Subcutaneous abdominal adipose tissue (tissue), 5 donors: ENCODE results near the gene SORCS3.

Experiments
- H3K27ac ChIP-seq: one replicate; pipeline ENCODE4 v1.7.0; 2013; ENCODE audit warnings: low read depth, mild to moderate bottlenecking, inconsistent platforms, low read length, moderate library complexity
- H3K27me3 ChIP-seq, 5 donors: one replicate each; pipeline ENCODE4 v1.7.0; 2013; ENCODE audit warnings: low read length in 5 of 5, inconsistent platforms in 1 of 5; ENCODE audit not compliant: control insufficient read depth in 5 of 5, insufficient read depth in 4 of 5
- H3K36me3 ChIP-seq, 5 donors: one replicate each; pipeline ENCODE4 v1.7.0; 2013; ENCODE audit warnings: low read length in 5 of 5; ENCODE audit not compliant: control insufficient read depth in 5 of 5, insufficient read depth in 5 of 5
- H3K4me1 ChIP-seq, 5 donors: one replicate each; pipeline ENCODE4 v1.7.0; 2013; ENCODE audit warnings: low read length in 5 of 5, mild to moderate bottlenecking in 3 of 5, moderate library complexity in 1 of 5; ENCODE audit not compliant: control insufficient read depth in 5 of 5, insufficient read depth in 5 of 5
- H3K4me3 ChIP-seq, 5 donors: one replicate each; pipeline ENCODE4 v1.7.0; 2013; ENCODE audit warnings: low read length in 5 of 5, low read depth in 1 of 5
- H3K9ac ChIP-seq, 5 donors: one replicate each; pipeline ENCODE4 v1.7.0; 2013; ENCODE audit warnings: low read length in 5 of 5, mild to moderate bottlenecking in 4 of 5, moderate library complexity in 3 of 5
- H3K9me3 ChIP-seq, 5 donors: one replicate each; pipeline ENCODE4 v1.7.0; 2013; ENCODE audit warnings: low read length in 5 of 5; ENCODE audit not compliant: control insufficient read depth in 5 of 5
- donor health status: healthy.
- donor health status: healthy.
- donor health status: healthy.
- donor health status: healthy.
- donor health status: healthy.

The SORCS3 gene

DNA sequence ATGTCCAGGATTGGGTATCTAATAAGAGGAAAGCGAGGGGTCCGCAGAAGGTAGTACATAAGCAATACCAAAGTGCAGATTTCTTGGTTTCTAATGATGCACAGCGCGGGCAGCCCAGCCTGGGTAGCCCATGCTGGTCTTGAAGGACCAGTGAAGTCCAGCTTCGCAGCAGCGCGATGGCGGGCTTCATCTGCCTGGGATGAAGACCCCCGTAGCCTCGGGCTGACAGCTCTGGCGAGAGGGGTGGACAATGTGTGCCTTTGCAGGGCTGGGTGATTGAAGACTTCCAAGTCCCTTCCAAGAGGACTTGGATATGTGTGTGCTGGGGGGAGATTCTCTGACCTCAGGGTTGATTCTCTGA lies 2.2 kb downstream of the SORCS3 start:
- no peak overlapping the region for H3K27ac ChIP-seq
- H3K4me3 ChIP-seq = no peak overlapping the region
- H3K27me3 ChIP-seq = peaks cover 27 to 47% (median 36%) of the 10 kb centered on the region in 5 donors
- H3K9me3 ChIP-seq = no peaks in the 10 kb centered on the region
- H3K9ac ChIP-seq = no peak overlapping the region
- no peaks in the 10 kb centered on the region for H3K36me3 ChIP-seq
- H3K4me1 ChIP-seq = peaks cover 0 to 11% (median 4%) of the 10 kb centered on the region in 5 donors

GRCh38 chr10:104646146-104646545 lies 5.1 kb downstream of the SORCS3 start:
- H3K27ac ChIP-seq = no peak overlapping the region
- peaks cover 12 to 28% (median 19%) of the 10 kb centered on the region in 5 donors for H3K27me3 ChIP-seq
- H3K36me3 ChIP-seq = no peaks in the 10 kb centered on the region
- H3K9me3 ChIP-seq = no peaks in the 10 kb centered on the region
- no peak overlapping the region for H3K4me3 ChIP-seq
- H3K9ac ChIP-seq = no peak overlapping the region
- peaks cover 0 to 6% (median 4%) of the 10 kb centered on the region in 5 donors for H3K4me1 ChIP-seq

- H3K36me3 ChIP-seq = no peaks in the 10 kb centered on the region
- H3K9me3 ChIP-seq = no peaks in the 10 kb centered on the region
- H3K4me1 ChIP-seq = no peaks in the 10 kb centered on the region
- no peak overlapping the region for H3K27ac ChIP-seq
- H3K9ac ChIP-seq = no peak overlapping the region
- H3K27me3 ChIP-seq = peaks cover 1 to 13% (median 9%) of the 10 kb centered on the region in 5 donors
- H3K4me3 ChIP-seq = no peak overlapping the region
Measured at GRCh38 chr10:104648421-104648820, 7.3 kb downstream of the SORCS3 start.

- no peak overlapping the region for H3K27ac ChIP-seq
Measured at GRCh38 chr10:104650072-104650471, 9.0 kb downstream of the SORCS3 start.

DNA sequence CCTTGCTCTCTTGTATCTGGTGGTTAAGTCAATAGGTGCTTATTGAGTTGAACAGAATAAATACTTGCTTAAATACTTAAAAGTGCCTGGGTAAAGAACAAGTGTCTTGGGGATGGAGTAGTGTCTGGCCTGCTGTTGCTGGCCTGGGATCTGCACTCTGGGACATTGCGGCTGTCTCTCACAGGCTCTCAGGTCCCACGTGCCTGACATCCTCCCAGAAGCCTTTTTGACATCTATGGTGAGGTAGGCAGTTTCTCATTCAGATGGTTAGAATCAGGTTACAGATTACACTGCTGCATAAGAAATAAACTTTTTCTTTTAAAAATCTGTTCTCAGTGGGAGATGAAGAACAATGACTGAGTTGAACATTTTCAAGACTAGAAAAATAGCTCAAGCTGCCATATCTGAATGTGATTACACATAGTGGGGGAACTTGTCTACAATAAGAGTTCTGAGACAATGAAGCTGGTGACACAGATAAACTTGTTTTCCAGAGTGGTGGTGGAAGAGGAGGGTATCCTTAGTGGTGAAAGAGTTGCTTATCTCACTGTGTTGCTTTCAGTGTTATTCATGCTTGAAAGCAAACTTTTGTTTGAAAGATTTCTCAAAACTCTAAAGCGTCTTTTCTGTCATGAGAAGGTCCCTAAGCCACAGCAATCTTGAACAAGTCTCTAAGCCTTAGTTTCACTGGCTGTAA lies 9.7 kb downstream of the SORCS3 start:
- H3K4me3 ChIP-seq = no peak overlapping the region
- peaks cover 0 to 2% (median 0%) of the 10 kb centered on the region in 5 donors for H3K27me3 ChIP-seq
- no peaks in the 10 kb centered on the region for H3K4me1 ChIP-seq
- no peak overlapping the region for H3K9ac ChIP-seq
- H3K36me3 ChIP-seq = no peaks in the 10 kb centered on the region
- H3K27ac ChIP-seq = no peak overlapping the region
- no peaks in the 10 kb centered on the region for H3K9me3 ChIP-seq

More at GRCh38 chr10:104650072-104650471, 9.0 kb downstream of the SORCS3 start:
- no peaks in the 10 kb centered on the region for H3K4me1 ChIP-seq
- no peaks in the 10 kb centered on the region for H3K9me3 ChIP-seq
- peaks cover 0 to 4% (median 2%) of the 10 kb centered on the region in 5 donors for H3K27me3 ChIP-seq
- no peak overlapping the region for H3K4me3 ChIP-seq
- no peak overlapping the region for H3K9ac ChIP-seq
- no peaks in the 10 kb centered on the region for H3K36me3 ChIP-seq

GRCh38 chr10:104657036-104657435 lies 15.9 kb downstream of the SORCS3 start:
- H3K4me3 ChIP-seq = no peak overlapping the region
- no peaks in the 10 kb centered on the region for H3K36me3 ChIP-seq
- no peaks in the 10 kb centered on the region for H3K4me1 ChIP-seq
- no peak overlapping the region for H3K9ac ChIP-seq
- H3K27me3 ChIP-seq = no peaks in the 10 kb centered on the region
- H3K9me3 ChIP-seq = no peaks in the 10 kb centered on the region
- H3K27ac ChIP-seq = no peak overlapping the region

DNA sequence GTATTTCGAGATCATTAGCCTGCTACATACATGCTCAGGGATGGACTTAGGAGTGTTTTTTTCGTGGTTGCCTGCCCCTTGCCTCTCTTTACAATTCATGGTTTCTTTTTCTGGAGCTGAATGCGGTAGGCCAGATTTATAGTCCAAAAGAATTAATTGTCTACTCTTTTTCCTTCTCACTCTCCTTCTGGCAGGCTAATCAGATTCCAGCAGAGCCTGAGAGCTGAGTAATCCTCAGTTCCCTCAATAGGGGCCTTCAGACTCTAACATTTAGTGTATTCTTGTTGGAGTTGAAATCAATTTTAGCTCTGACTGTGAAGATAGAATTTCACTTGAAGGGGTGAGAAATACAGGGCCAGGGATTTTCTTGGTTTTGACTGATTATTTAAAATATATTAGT lies 16.4 kb downstream of the SORCS3 start:
- no peak overlapping the region for H3K4me3 ChIP-seq
- H3K9ac ChIP-seq = no peak overlapping the region
- H3K27me3 ChIP-seq = no peaks in the 10 kb centered on the region
- H3K27ac ChIP-seq = no peak overlapping the region
- H3K4me1 ChIP-seq = no peaks in the 10 kb centered on the region
- no peaks in the 10 kb centered on the region for H3K9me3 ChIP-seq
- no peaks in the 10 kb centered on the region for H3K36me3 ChIP-seq

DNA sequence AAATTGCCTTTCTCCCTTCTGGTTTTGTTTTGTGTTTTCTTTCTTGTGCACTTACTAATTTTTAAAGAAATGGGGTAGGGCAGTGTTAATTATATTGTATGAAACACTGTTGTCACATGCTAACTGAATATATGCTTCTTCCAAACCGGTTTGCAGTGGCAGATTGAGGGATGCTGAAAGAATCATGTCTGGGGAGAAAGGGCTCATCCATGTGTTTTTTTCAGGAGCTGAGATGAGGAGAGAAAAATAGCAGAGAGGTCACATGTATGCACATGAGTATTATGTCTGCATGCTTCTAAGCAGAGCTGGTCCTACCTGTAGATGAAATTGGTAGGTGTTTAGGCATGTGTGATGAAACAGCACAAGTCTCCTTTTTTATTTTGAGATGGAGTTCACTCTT lies 17.0 kb downstream of the SORCS3 start:
- Histone ChIP-seq H3K4me3 (no peak overlapping the region), H3K36me3 (no peaks in the 10 kb centered on the region), H3K9ac (no peak overlapping the region), H3K27ac (no peak overlapping the region), H3K4me1 (no peaks in the 10 kb centered on the region), H3K27me3 (peaks cover 0 to 2% (median 0%) of the 10 kb centered on the region in 5 donors), H3K9me3 (no peaks in the 10 kb centered on the region)

DNA sequence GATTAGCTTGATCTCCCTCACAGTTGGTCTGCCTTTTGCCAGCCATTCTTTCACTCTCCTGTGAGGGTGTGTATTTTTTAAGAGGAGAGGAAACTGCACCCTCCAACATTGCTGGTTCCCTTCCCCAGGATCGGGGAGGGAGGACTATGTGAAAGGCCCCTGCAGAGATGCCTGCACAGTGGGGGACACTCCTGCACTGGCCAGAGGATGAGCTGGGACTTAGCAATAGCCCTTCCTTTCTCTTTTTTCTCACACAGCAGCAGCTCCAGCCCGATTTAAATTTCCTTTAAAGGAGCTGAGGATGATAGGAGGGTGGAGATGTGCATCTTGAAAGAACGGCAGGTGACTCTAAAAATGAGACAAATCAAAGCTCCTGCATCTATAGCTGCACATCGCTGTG lies 18.7 kb downstream of the SORCS3 start:
- H3K9me3 ChIP-seq = no peaks in the 10 kb centered on the region
- no peaks in the 10 kb centered on the region for H3K36me3 ChIP-seq
- H3K4me3 ChIP-seq = no peak overlapping the region

DNA sequence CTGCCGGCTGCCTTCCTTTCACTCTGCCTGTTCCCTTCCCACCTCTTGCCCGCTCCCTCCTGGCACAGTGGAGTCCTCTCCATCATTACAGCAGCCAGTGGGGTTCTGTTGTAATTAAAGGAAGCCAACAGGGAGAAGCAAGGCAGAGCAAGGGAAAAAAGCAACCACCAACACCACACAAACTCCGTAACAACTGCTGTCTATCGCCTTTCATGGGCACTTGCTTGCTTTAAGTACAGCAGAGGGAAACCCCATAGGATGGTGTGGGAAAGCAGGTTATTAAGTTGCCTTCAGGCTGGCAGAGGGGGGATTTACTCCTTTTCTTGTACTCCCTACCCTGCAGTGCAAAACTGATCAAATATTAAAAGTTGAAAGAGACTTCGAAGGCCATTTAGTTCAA lies 22.0 kb downstream of the SORCS3 start:
- Histone ChIP-seq H3K4me1 (no peaks in the 10 kb centered on the region), H3K9ac (no peak overlapping the region), H3K27ac (no peak overlapping the region), H3K4me3 (no peak overlapping the region), H3K36me3 (no peaks in the 10 kb centered on the region), H3K27me3 (peaks cover 0 to 5% (median 0%) of the 10 kb centered on the region in 5 donors), H3K9me3 (no peaks in the 10 kb centered on the region)

More for the DNA sequence above, 18.7 kb downstream of the SORCS3 start:
- H3K4me1 ChIP-seq = no peaks in the 10 kb centered on the region
- H3K27ac ChIP-seq = no peak overlapping the region
- no peak overlapping the region for H3K9ac ChIP-seq
- H3K27me3 ChIP-seq = peaks cover 0 to 5% (median 0%) of the 10 kb centered on the region in 5 donors
